HG02973 (cell line): ENCODE measurements around the gene ATP4A.
A peak's percentile ranks its signal among the peaks of the same experiment; 100 is the strongest.

Experiments
- ATAC-seq: cut with Tn5 transposase; IDR thresholded peaks from one replicate; pipeline ENCODE4 v1.9.1; 2021; ENCODE audit warnings: moderate library complexity; ENCODE audit not compliant: unreplicated experiment

Gene ATP4A

DNA sequence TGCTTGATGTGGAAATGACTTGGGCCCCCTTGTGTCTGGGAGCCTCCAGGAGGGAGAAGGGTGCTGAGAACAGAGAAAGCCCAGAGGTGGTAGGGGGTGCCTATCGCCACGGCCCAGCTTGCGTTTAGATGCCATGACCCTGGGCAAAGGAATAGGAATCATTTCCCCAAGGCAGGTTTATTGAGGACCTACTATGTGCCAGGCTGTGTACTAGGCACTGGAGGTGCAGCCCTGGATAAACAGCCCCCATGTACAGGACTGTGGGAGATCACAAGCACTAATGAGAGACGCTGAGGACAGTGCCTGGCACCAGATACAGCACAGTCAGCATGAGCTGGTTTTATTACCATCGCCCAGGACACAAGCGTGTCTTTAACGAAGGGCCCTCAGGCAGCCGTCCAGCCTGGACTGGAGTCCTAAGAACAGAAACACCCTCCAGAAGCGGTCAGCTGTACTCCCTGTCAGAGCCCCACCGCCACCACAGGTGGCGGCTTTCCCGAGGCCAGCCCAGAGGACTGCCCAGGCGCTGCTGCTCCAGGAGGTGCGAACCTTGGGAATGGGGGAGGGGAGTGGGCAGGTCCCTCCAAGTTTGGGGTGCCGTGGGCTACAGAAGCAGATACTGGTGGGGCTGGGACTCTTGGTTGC, 13.5 kb downstream of the ATP4A start:
- ATAC-seq: no peak

DNA sequence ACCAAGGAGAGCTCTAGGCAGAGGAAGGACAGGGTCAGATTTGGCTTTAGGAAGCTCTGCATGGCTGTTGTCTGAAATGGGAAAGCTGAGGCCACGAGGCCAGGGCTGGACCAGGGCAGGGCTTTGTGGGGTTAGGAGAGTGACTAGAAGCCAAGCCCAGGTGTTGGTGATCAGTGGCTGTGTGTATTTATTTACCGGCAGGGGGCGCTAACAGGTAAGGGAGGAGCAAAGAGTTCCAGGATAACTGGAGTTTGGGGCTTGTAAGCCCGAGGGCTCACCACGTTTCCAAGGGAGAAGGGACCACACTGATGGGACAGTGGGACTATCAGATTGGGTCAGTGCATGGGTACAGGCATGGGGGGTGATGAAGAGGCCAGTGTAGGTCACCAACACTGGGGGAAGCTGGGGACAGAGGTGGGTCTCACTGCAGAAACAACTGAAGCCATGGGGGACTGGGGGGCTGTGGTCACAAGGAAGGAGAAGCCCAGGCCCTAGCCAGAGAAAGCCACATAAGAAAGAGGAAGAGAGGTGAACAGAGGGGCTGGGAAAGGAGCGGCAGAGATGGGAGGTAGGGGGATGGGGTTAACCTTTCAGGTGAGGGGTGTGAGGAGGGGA, 14.2 kb downstream of the ATP4A start:
- no peak for ATAC-seq

DNA sequence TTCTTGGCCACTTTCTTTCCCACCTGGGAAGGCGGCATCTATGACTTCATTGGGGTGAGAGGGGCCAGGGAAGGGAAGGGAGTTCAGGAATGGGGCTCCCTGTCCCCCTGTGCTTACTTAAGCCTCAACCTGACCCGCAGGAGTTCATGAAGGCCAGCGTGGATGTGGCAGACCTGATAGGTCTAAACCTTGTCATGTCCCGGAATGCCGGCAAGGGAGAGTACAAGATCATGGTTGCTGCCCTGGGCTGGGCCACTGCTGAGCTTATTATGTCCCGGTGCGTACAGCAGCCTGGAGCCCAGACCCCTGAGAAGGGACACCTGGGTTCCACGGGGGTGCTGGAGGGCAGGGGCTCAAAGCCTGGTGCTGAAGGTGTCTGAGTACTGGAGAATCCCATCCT, 16.9 kb downstream of the ATP4A start:
- ATAC-seq: no peak

- ATAC-seq: peak; percentile 30
Measured at GRCh38 chr19:35545855-35546381, 17.5 kb downstream of the ATP4A start.

GRCh38 chr19:35545001-35545854, 18.2 kb downstream of the ATP4A start, which contains the start of gene TMEM147:
TSS of gene TMEM147 (plus strand) at chr19:35545626. CDS start at chr19:35545740, 114 bp downstream.
- ATAC-seq: peak; percentile 71

- no peak for ATAC-seq
Measured at GRCh38 chr19:35544110-35544802, 19.2 kb downstream of the ATP4A start.

DNA sequence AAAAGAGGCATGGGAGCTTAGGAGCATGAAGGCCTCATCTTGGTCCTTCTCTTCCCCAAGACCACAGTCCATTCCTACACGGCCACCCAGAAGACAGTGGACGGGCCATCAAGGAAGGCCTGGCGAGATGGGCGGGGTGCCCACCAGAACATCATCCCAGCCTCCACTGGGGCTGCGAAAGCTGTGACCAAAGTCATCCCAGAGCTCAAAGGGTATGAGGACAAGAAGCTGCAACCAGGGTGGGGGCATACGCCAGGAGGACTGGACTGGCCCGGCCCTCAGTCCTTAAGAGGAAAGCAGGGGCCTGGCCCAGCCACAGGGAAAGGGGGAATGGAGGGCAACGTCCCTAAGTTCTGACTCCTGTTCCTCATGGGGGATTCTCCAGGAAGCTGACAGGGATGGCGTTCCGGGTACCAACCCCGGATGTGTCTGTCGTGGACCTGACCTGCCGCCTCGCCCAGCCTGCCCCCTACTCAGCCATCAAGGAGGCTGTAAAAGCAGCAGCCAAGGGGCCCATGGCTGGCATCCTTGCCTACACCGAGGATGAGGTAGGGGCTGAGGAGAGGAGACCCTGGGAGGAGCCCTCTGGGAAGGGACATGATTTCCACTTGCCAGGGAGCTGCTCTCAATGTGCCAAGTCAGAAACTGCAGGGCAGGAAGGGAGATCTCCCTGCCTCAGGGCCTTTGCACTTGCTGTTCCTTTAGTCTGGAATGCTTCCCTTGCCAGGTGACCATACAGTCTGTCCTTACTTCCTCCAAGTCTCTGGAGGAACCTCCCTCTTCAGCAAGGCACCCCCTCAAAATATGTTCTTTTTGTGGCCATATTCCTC, 20.0 kb downstream of the ATP4A start:
- ATAC-seq: no peak

GRCh38 chr19:35542209-35542608, 21.2 kb downstream of the ATP4A start:
- no peak for ATAC-seq

DNA sequence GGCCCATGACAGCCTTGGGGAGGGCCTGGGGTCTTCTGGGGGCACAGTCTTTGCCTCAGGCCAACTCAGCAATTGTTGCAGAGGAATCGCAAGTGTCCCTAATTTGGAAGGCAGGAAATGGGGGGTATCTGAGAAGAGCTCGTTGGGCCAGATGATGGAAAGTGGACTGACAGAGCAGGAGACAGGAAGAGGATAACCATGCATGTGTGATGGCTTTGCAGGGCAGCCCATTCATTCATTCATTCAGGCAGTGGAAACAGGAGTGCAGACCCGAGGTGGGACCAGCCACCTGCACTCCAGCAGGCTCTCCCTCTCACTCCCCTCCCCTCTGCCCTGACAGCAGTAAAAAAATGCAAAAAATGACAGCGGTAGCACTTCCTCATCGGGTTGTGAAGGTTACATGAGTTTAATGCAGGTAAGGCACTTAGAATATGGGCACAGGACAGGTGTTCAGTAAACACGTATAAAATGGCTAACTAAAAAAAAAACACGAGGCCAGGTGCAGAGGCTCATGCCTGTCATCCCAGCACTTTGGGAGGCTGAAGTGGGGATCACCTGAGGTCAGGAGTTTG, 23.0 kb downstream of the ATP4A start:
- no peak for ATAC-seq

GRCh38 chr19:35539850-35540249, 23.6 kb downstream of the ATP4A start:
- no peak for ATAC-seq

- ATAC-seq: no peak
Measured at GRCh38 chr19:35539314-35539713, 24.1 kb downstream of the ATP4A start.

DNA sequence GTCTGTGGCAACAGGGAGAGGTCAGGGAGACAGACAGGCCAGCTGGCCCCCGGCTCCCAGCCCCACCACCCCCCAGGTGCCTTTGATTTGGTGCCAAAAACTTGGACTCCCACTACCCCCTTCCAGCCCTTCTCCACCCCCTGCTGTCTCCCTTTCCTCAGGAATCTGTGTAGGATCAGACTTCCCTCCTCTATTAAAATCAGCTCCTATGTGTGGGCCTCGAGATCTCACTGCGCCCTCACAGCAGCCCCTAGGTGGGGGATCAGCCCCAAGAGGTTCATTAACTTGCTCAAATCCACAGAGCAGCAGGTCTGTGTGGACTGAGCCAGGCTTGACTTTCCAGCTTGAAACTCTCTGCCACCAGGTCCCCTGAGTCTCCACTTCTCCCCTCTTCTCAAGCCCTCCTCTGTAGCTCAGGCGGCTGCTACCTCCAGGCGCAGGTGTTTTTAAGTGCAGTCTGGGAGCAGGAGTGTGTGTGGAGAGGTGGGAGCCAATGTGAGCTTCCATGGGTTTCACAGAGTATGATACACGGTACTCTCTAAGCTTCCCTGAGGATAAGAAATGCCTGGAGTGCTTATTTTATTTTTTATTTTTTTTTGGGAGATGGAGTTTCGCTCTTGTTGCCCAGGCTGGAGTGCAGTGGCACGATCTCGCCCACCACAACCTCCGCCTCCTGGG, 28.5 kb downstream of the ATP4A start:
- no peak for ATAC-seq

GRCh38 chr19:35533822-35534392, 29.6 kb downstream of the ATP4A start:
- ATAC-seq: no peak

GRCh38 chr19:35533201-35533821, 30.1 kb downstream of the ATP4A start, which contains the start of gene GAPDHS:
TSS of gene GAPDHS (plus strand) at chr19:35533456. CDS start at chr19:35533528, 72 bp downstream.
- no peak for ATAC-seq

DNA sequence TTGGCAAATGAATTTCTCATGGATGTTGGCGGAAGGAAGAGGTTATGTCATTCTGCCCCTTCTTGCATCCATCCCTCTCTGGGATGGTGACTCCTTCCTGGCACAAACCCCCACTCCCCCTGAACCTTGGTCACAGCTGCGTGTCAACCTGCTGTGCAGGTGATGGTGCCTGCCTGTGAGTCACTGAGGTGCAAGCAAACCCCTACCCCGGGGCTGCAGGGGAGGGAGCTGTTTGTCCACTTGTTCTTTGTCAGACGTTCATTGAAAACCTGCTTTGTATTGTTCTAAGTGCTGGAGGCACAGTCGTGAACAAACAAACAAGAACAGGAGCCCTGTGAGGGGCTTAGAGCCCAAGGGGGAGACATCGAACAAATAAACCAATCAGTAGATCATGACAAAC, 32.2 kb downstream of the ATP4A start:
- no peak for ATAC-seq

DNA sequence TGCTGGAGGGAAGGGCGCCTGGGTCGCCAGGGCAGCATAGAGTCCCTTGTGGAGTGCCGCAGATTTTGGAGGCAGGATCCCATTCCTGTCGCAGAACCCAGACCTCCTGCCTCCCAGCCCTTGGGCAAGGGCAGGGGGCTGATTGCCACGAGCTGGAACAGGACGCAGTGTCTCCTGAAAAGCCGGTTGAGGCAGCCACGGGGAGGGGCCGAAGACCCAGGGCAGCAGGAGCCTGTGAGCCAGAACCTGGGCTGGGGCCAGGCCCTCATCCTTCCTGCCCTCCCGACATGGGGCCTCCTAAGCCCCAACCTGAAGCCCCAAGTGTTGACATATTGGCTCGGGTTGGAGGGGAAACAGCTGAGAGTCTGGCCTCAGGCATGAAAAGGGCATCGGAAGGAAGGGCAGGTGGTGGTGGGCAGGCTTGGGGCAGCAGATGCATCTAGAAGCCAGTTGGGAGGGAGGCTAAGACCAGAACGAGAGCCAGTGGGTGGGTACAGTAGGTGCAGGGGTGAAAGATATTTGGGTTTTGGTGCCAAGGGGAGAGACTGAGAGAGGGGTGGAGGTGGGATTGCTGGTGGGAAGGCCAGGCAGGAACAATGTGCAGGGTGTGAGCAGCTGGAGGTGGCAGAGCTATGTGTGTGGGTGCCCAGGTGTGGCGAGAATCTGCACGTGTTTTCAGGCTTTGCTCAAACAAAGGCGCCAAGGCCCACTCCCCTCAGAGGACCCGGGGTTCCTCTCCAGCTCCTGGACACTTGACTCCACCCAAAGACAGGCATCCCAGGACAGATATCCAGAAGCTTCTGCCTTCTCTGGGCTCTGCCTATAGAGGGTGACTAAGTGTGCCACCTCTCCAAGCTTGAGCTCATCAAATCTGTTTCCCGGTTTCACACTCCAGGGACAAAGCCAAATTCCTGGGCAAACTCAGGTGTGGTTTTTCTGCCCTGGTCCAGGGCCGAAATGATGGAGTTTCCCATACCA, 33.9 kb downstream of the ATP4A start:
- no peak for ATAC-seq
